Prostate gland (tissue), 2 donors: ENCODE results near the gene SEMA3G.

Source experiments
- POLR2A ChIP-seq: fragments of 450-650 bp; IDR thresholded peaks from one replicate; pipeline ENCODE4 v1.6.1; 2016; ENCODE audit warnings: antibody characterized with exemption, mild to moderate bottlenecking
- POLR2AphosphoS5 ChIP-seq: sonication (generic); formaldehyde crosslinking; IDR thresholded peaks from one replicate; pipeline ENCODE4 v1.6.1; 2017; ENCODE audit warnings: antibody characterized with exemption
- TF ChIP-seq, protein P1 (sequence below), 4 experiments: fragments of 200-600 bp in 2 of 4; fragments of 450-650 bp in 2 of 4; sonication (generic) in 2 of 4; IDR thresholded peaks; 1 replicate in 3 of 4; 2 replicates in 1 of 4; pipeline ENCODE4 v1.5.1; 2016 to 2019; ENCODE audit warnings: antibody characterized with exemption in 4 of 4, mild to moderate bottlenecking in 2 of 4, moderate library complexity in 2 of 4

DNA sequence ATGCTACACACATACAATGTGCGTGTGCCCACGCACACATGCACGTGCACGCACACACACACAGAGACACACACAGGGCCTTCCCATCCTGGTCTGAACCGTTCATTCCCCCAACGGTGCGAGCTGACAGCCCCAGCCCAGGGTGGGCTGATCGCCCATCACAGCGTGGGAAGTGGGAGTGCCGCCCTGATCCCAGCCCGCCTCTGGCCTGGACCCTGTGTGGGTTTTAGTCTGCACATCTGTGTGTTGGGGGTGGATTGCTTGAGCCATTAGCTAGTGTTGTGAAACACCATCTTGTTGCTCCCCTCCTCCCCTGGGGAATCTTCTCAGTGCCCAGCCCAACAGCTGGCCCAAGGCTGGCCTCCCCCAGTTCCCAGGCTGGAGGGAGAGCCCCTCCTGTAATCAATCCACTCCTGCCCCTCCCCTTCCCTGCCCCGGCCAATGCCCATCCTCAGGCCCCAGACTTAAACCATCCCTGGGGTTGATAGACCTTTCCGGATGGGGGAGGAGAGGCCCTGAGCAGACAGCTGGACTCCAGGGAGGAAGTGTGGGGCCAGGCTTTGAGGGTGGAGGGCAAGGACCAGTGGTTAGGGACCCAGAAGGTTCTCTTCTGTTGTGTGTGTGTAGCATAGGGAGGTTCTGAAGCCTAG lies 8.3 kb downstream of the SEMA3G start:
- TF ChIP-seq POLR2A (no peak), POLR2AphosphoS5 (no peak)
- TF ChIP-seq, protein P1, sequence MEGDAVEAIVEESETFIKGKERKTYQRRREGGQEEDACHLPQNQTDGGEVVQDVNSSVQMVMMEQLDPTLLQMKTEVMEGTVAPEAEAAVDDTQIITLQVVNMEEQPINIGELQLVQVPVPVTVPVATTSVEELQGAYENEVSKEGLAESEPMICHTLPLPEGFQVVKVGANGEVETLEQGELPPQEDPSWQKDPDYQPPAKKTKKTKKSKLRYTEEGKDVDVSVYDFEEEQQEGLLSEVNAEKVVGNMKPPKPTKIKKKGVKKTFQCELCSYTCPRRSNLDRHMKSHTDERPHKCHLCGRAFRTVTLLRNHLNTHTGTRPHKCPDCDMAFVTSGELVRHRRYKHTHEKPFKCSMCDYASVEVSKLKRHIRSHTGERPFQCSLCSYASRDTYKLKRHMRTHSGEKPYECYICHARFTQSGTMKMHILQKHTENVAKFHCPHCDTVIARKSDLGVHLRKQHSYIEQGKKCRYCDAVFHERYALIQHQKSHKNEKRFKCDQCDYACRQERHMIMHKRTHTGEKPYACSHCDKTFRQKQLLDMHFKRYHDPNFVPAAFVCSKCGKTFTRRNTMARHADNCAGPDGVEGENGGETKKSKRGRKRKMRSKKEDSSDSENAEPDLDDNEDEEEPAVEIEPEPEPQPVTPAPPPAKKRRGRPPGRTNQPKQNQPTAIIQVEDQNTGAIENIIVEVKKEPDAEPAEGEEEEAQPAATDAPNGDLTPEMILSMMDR (IDR thresholded peaks at IDR 0.05), result no peak
